Spinal cord (tissue), 10 donors: ENCODE data around the gene EPS8. TPM values are rescaled to one million over a fixed set of nuclear protein-coding genes. Genes with fewer than 3 reads are reported as not detected.

Experiments
- DNase-seq, 6 donors: peaks; one replicate each; pipeline versions ENCODE4 v3.0.0 to v3.0.0-alpha.2; 2013 to 2015; ENCODE audit warnings: low spot score in 6 of 6, low read depth in 4 of 6
- H3K27ac ChIP-seq: one replicate; pipeline ENCODE4 v1.5.1; 2013; ENCODE audit warnings: low read depth, low read length, control low read depth
- H3K27me3 ChIP-seq: one replicate; pipeline ENCODE4 v1.6.1; 2013; ENCODE audit warnings: low read length; ENCODE audit not compliant: control insufficient read depth, insufficient read depth
- H3K36me3 ChIP-seq: one replicate; pipeline ENCODE4 v1.6.1; 2013; ENCODE audit warnings: low read length; ENCODE audit not compliant: control insufficient read depth, insufficient read depth
- H3K4me1 ChIP-seq: one replicate; pipeline ENCODE4 v1.6.1; 2013; ENCODE audit warnings: low read length; ENCODE audit not compliant: control insufficient read depth, insufficient read depth
- H3K4me3 ChIP-seq: one replicate; pipeline ENCODE4 v1.5.1; 2013; ENCODE audit warnings: low read depth, low read length, control low read depth
- H3K9me3 ChIP-seq: one replicate; pipeline ENCODE4 v1.6.1; 2013; ENCODE audit warnings: low read length; ENCODE audit not compliant: control insufficient read depth, insufficient read depth
- WGBS: methylation state at CpG from one replicate; pipeline ENCODE4 v1.1.5; 2013; ENCODE audit warnings: missing lambda C conversion rate; ENCODE audit not compliant: insufficient coverage; 5-methylcytosine and 5-hydroxymethylcytosine counted together
- polyA plus RNA-seq, 2 donors: library from polyadenylated mRNA; unstranded; fragments of 120-200 nt; gene quantifications; one replicate each; pipeline ENCODE4 v1.2.1, GENCODE V29; 2013; ENCODE audit not compliant: insufficient read length in 2 of 2
- total RNA-seq, 2 donors: library from RNA; depleted of rRNA in 1 of 2; stranded (reverse); fragments of 120-200 nt in 1 of 2; fragments of >200 nt in 1 of 2; gene quantifications; one replicate each; pipeline versions ENCODE4 v1.2.3 to v1.2.4, GENCODE V29; 2013 to 2014
- donor health status: healthy.

EPS8 gene
- total and polyA plus RNA-seq, 4 donors, result 63.1 to 84.1 (median 73.7) TPM

- no peaks in the 10 kb centered on the region for H3K36me3 ChIP-seq
- H3K27me3 ChIP-seq, result no peaks in the 10 kb centered on the region
- H3K4me3 ChIP-seq, result no peak overlapping the region
- 80% methylated on average over 1 of the region's 5 CpGs for WGBS
- peak in 1 of 6 donors; percentile 40 for DNase-seq
- no peaks in the 10 kb centered on the region for H3K9me3 ChIP-seq
- H3K27ac ChIP-seq, result no peak overlapping the region
- no peaks in the 10 kb centered on the region for H3K4me1 ChIP-seq
These were observed 116.4 kb downstream of the EPS8 start for GRCh38 chr12:15672671-15673270.

- Histone ChIP-seq H3K9me3 (no peaks in the 10 kb centered on the region), H3K36me3 (no peaks in the 10 kb centered on the region), H3K27me3 (no peaks in the 10 kb centered on the region), H3K27ac (no peak overlapping the region), H3K4me3 (no peak overlapping the region), H3K4me1 (no peaks in the 10 kb centered on the region)
- no CpG with 5 or more reads among the region's 3 CpGs for WGBS
- DNase-seq, result peak in 1 of 6 donors; percentile 30
These were observed 118.4 kb downstream of the EPS8 start for GRCh38 chr12:15670756-15671155.

- Histone ChIP-seq H3K4me1 (no peaks in the 10 kb centered on the region), H3K27me3 (no peaks in the 10 kb centered on the region), H3K36me3 (peaks cover 5% of the 10 kb centered on the region), H3K27ac (no peak overlapping the region), H3K4me3 (no peak overlapping the region), H3K9me3 (no peaks in the 10 kb centered on the region)
- DNase-seq, result no peak
- WGBS, result no CpG with 5 or more reads among the region's 3 CpGs
These were observed 119.8 kb downstream of the EPS8 start for GRCh38 chr12:15669256-15669948.

- Histone ChIP-seq H3K27me3 (no peaks in the 10 kb centered on the region), H3K36me3 (peaks cover 9% of the 10 kb centered on the region), H3K4me1 (no peaks in the 10 kb centered on the region), H3K27ac (no peak overlapping the region), H3K9me3 (no peaks in the 10 kb centered on the region), H3K4me3 (no peak overlapping the region)
- 100% methylated on average over 1 of the region's 5 CpGs for WGBS
- no peak for DNase-seq
These were observed 124.7 kb downstream of the EPS8 start for GRCh38 chr12:15664491-15664890.

GRCh38 chr12:15662983-15663659, 126.1 kb downstream of the EPS8 start:
- 100% methylated on average over 2 of the region's 5 CpGs for WGBS

GRCh38 chr12:15662303-15662980, 126.7 kb downstream of the EPS8 start:
- WGBS, result no CpG with 5 or more reads among the region's 3 CpGs
- H3K27me3 ChIP-seq, result no peaks in the 10 kb centered on the region
- DNase-seq, result no peak
- no peaks in the 10 kb centered on the region for H3K4me1 ChIP-seq
- no peak overlapping the region for H3K4me3 ChIP-seq
- H3K36me3 ChIP-seq, result peaks cover 9% of the 10 kb centered on the region
- no peaks in the 10 kb centered on the region for H3K9me3 ChIP-seq
- H3K27ac ChIP-seq, result no peak overlapping the region

More at GRCh38 chr12:15662983-15663659, 126.1 kb downstream of the EPS8 start:
- Histone ChIP-seq H3K4me3 (no peak overlapping the region), H3K36me3 (peaks cover 9% of the 10 kb centered on the region), H3K27ac (no peak overlapping the region), H3K9me3 (no peaks in the 10 kb centered on the region), H3K27me3 (no peaks in the 10 kb centered on the region), H3K4me1 (no peaks in the 10 kb centered on the region)
- no peak for DNase-seq

- WGBS, result no CpG with 5 or more reads among the region's 2 CpGs
- no peaks in the 10 kb centered on the region for H3K36me3 ChIP-seq
- H3K4me1 ChIP-seq, result no peaks in the 10 kb centered on the region
- no peak for DNase-seq
- H3K27ac ChIP-seq, result no peak overlapping the region
- no peaks in the 10 kb centered on the region for H3K9me3 ChIP-seq
- H3K4me3 ChIP-seq, result no peak overlapping the region
- H3K27me3 ChIP-seq, result no peaks in the 10 kb centered on the region
These were observed 137.8 kb downstream of the EPS8 start for GRCh38 chr12:15651371-15651770.

GRCh38 chr12:15650399-15651128, 138.6 kb downstream of the EPS8 start:
- peak in 1 of 6 donors; percentile 42 for DNase-seq
- Histone ChIP-seq H3K27me3 (no peaks in the 10 kb centered on the region), H3K4me1 (no peaks in the 10 kb centered on the region), H3K36me3 (no peaks in the 10 kb centered on the region), H3K9me3 (no peaks in the 10 kb centered on the region), H3K27ac (no peak overlapping the region), H3K4me3 (no peak overlapping the region)
- 30% methylated on average over 2 of the region's 6 CpGs for WGBS

GRCh38 chr12:15649347-15649746, 139.8 kb downstream of the EPS8 start:
- no peak overlapping the region for H3K27ac ChIP-seq
- H3K4me1 ChIP-seq, result no peaks in the 10 kb centered on the region
- no peaks in the 10 kb centered on the region for H3K36me3 ChIP-seq
- H3K27me3 ChIP-seq, result no peaks in the 10 kb centered on the region
- no CpG with 5 or more reads among the region's 1 CpG for WGBS
- no peaks in the 10 kb centered on the region for H3K9me3 ChIP-seq
- DNase-seq, result no peak
- no peak overlapping the region for H3K4me3 ChIP-seq
